IPS-15b (cell line): Measurements from ENCODE around the gene DUSP2.

Experiments used
- H3K27me3 ChIP-seq: one replicate; pipeline ENCODE4 v1.6.1; 2013; ENCODE audit warnings: low read length; ENCODE audit not compliant: control insufficient read depth, insufficient read depth
- H3K36me3 ChIP-seq: one replicate; pipeline ENCODE4 v1.6.1; 2013; ENCODE audit warnings: low read length; ENCODE audit not compliant: control insufficient read depth, insufficient read depth
- H3K4me1 ChIP-seq: one replicate; pipeline ENCODE4 v1.6.1; 2013; ENCODE audit warnings: mild to moderate bottlenecking, low read length; ENCODE audit not compliant: control insufficient read depth, insufficient read depth
- H3K4me3 ChIP-seq: one replicate; pipeline ENCODE4 v1.5.1; 2013; ENCODE audit warnings: low read depth, low read length
- H3K9ac ChIP-seq: one replicate; pipeline ENCODE4 v1.6.1; 2013; ENCODE audit warnings: low read depth, mild to moderate bottlenecking, low read length
- H3K9me3 ChIP-seq: one replicate; pipeline ENCODE4 v1.6.1; 2013; ENCODE audit warnings: mild to moderate bottlenecking, low read length; ENCODE audit not compliant: control insufficient read depth, insufficient read depth

DUSP2 gene

GRCh38 chr2:96159084-96159830, 14.0 kb upstream of the DUSP2 start:
- Histone ChIP-seq H3K9me3 (no peaks in the 10 kb centered on the region), H3K9ac (no peak overlapping the region), H3K27me3 (no peaks in the 10 kb centered on the region), H3K36me3 (no peaks in the 10 kb centered on the region), H3K4me1 (no peaks in the 10 kb centered on the region), H3K4me3 (no peak overlapping the region)

- Histone ChIP-seq H3K9ac (no peak overlapping the region), H3K4me3 (no peak overlapping the region), H3K9me3 (no peaks in the 10 kb centered on the region), H3K36me3 (no peaks in the 10 kb centered on the region), H3K4me1 (no peaks in the 10 kb centered on the region), H3K27me3 (no peaks in the 10 kb centered on the region)
Measured at GRCh38 chr2:96158554-96158940, 13.3 kb upstream of the DUSP2 start.

GRCh38 chr2:96157649-96158553, 12.7 kb upstream of the DUSP2 start:
- Histone ChIP-seq H3K4me3 (no peak overlapping the region), H3K9ac (no peak overlapping the region), H3K9me3 (no peaks in the 10 kb centered on the region), H3K36me3 (no peaks in the 10 kb centered on the region), H3K4me1 (no peaks in the 10 kb centered on the region), H3K27me3 (no peaks in the 10 kb centered on the region)

GRCh38 chr2:96156926-96157648, 11.8 kb upstream of the DUSP2 start:
- no peaks in the 10 kb centered on the region for H3K27me3 ChIP-seq
- no peak overlapping the region for H3K9ac ChIP-seq
- H3K9me3 ChIP-seq, result no peaks in the 10 kb centered on the region
- H3K4me3 ChIP-seq, result no peak overlapping the region
- H3K36me3 ChIP-seq, result no peaks in the 10 kb centered on the region
- H3K4me1 ChIP-seq, result peaks cover under 1% of the 10 kb centered on the region

GRCh38 chr2:96156011-96156820, 11.0 kb upstream of the DUSP2 start:
- H3K4me3 ChIP-seq, result no peak overlapping the region
- no peak overlapping the region for H3K9ac ChIP-seq
- H3K36me3 ChIP-seq, result no peaks in the 10 kb centered on the region
- no peaks in the 10 kb centered on the region for H3K9me3 ChIP-seq
- no peaks in the 10 kb centered on the region for H3K27me3 ChIP-seq
- H3K4me1 ChIP-seq, result peaks cover 2% of the 10 kb centered on the region

GRCh38 chr2:96154506-96155380, 9.5 kb upstream of the DUSP2 start:
- Histone ChIP-seq H3K9me3 (no peaks in the 10 kb centered on the region), H3K36me3 (no peaks in the 10 kb centered on the region), H3K9ac (no peak overlapping the region), H3K4me1 (peaks cover 2% of the 10 kb centered on the region), H3K4me3 (no peak overlapping the region), H3K27me3 (no peaks in the 10 kb centered on the region)

GRCh38 chr2:96153991-96154431, 8.8 kb upstream of the DUSP2 start:
- Histone ChIP-seq H3K9me3 (no peaks in the 10 kb centered on the region), H3K27me3 (no peaks in the 10 kb centered on the region), H3K36me3 (no peaks in the 10 kb centered on the region), H3K4me1 (peaks cover 2% of the 10 kb centered on the region), H3K4me3 (no peak overlapping the region), H3K9ac (no peak overlapping the region)

- Histone ChIP-seq H3K4me3 (no peak overlapping the region), H3K9ac (no peak overlapping the region)
Measured at GRCh38 chr2:96153291-96153713, 8.1 kb upstream of the DUSP2 start.

GRCh38 chr2:96152304-96153161, 7.3 kb upstream of the DUSP2 start:
- H3K27me3 ChIP-seq, result peaks cover under 1% of the 10 kb centered on the region
- no peaks in the 10 kb centered on the region for H3K9me3 ChIP-seq
- no peaks in the 10 kb centered on the region for H3K36me3 ChIP-seq
- H3K4me1 ChIP-seq, result peaks cover 10% of the 10 kb centered on the region
- H3K4me3 ChIP-seq, result no peak overlapping the region
- H3K9ac ChIP-seq, result no peak overlapping the region

More at GRCh38 chr2:96153291-96153713, 8.1 kb upstream of the DUSP2 start:
- Histone ChIP-seq H3K27me3 (no peaks in the 10 kb centered on the region), H3K36me3 (no peaks in the 10 kb centered on the region), H3K9me3 (no peaks in the 10 kb centered on the region), H3K4me1 (peaks cover 2% of the 10 kb centered on the region)
